K562 (cell line): ENCODE measurements around the gene CYTH4. TPM values are rescaled to one million over a fixed set of nuclear protein-coding genes. Genes with fewer than 3 reads are reported as not detected.
A peak's percentile ranks its signal among the peaks of the same experiment; 100 is the strongest.

ENCODE experiments used
- ATAC-seq: fragments of 200-7000 bp; cut with Tn5 transposase; 3 replicates; pipeline ENCODE4 v1.9.1; 2020; ENCODE audit warnings: moderate library complexity
- BruUV-seq: library from RNA; stranded (reverse); fragments of 400-500 nt; replicated peaks from 2 replicates; lab custom pipeline; 2021; lab: Mats Ljungman, UMichigan
- CTCF ChIA-PET: fragments of 300-600 bp; formaldehyde crosslinking; extraction: SDS; loops from one replicate; lab custom pipeline; 2021; ENCODE audit warnings: low intra/inter-chr PET ratio; lab: Yijun Ruan, JAX
- POLR2A ChIA-PET: fragments of 300-600, 350-650 bp; sonication (Branson Sonifier 250); formaldehyde crosslinking; extraction: SDS; loops from one replicate; lab custom pipeline; 2021; ENCODE audit warnings: antibody characterized with exemption, inconsistent platforms; lab: Yijun Ruan, JAX
- DNase-seq, 4 experiments: peaks; one replicate each; pipeline versions ENCODE4 v3.0.0 to v3.0.0-alpha.2; 2011 to 2018; ENCODE audit warnings: low spot score in 3 of 4, mixed read lengths in 3 of 4; ENCODE audit errors: extremely low read depth in 1 of 4
- FAIRE-seq: peaks from 2 replicates; lab custom pipeline; 2011; peaks lifted over from hg19 to GRCh38; lab: Jason Lieb, UNC
- H2AFZ ChIP-seq: 2 replicates; pipeline ENCODE4 v1.6.0; 2011; ENCODE audit warnings: low read depth, low read length, control low read depth, inconsistent platforms
- H3K27ac ChIP-seq: fragments of 200-600 bp; 3 replicates; pipeline ENCODE4 v1.8.0; 2011; ENCODE audit warnings: low read depth, mild to moderate bottlenecking, control low read depth, inconsistent platforms, low read length, moderate library complexity, mixed read lengths; ENCODE audit errors: extremely low read depth
- H3K27me3 ChIP-seq, 2 experiments: fragments of 300-600 bp in 1 of 2; 2 replicates in 1 of 2; 3 replicates in 1 of 2; pipeline versions ENCODE4 v1.6.0 to v1.8.0; 2011; ENCODE audit warnings: inconsistent platforms in 2 of 2, low read length in 2 of 2, mild to moderate bottlenecking in 1 of 2, mixed read lengths in 1 of 2, moderate library complexity in 1 of 2; ENCODE audit not compliant: control insufficient read depth in 2 of 2, insufficient read depth in 2 of 2
- H3K36me3 ChIP-seq: fragments of 300-600 bp; 3 replicates; pipeline ENCODE4 v1.8.0; 2011; ENCODE audit warnings: mild to moderate bottlenecking, low read length, inconsistent platforms; ENCODE audit not compliant: control insufficient read depth, insufficient read depth
- H3K4me1 ChIP-seq, 2 experiments: fragments of 200-600 bp in 1 of 2; replicated peaks in 1 of 2; 2 replicates in 1 of 2; 3 replicates in 1 of 2; pipeline versions ENCODE4 v1.5.1 to v1.8.0; 2011; ENCODE audit warnings: inconsistent platforms in 2 of 2, low read length in 2 of 2, mild to moderate bottlenecking in 1 of 2, mixed read lengths in 1 of 2, moderate library complexity in 1 of 2; ENCODE audit not compliant: control insufficient read depth in 2 of 2, insufficient read depth in 2 of 2
- H3K4me2 ChIP-seq: 2 replicates; pipeline ENCODE4 v1.6.1; 2011; ENCODE audit warnings: low read length, control low read depth, inconsistent platforms, mixed read lengths; ENCODE audit not compliant: insufficient read depth
- H3K4me3 ChIP-seq: fragments of 200-600 bp; sonication (generic), shearing (Covaris generic); 2 replicates; pipeline ENCODE4 v1.5.1; 2016; ENCODE audit warnings: control low read depth, inconsistent platforms
- H3K79me2 ChIP-seq: fragments of 200-600 bp; 3 replicates; pipeline ENCODE4 v1.8.0; 2011; ENCODE audit warnings: low read length, inconsistent platforms; ENCODE audit not compliant: control insufficient read depth, insufficient read depth
- H3K9ac ChIP-seq, 2 experiments: 2 replicates each; pipeline versions ENCODE4 v1.6.0 to v1.6.1; 2011; ENCODE audit warnings: low read depth in 2 of 2, low read length in 2 of 2, control low read depth in 1 of 2, inconsistent platforms in 1 of 2, mild to moderate bottlenecking in 1 of 2, mixed read lengths in 1 of 2; ENCODE audit not compliant: insufficient read depth in 1 of 2
- H3K9me1 ChIP-seq: one replicate; pipeline ENCODE4 v1.6.0; 2011; ENCODE audit warnings: inconsistent platforms, mild to moderate bottlenecking, low read length, moderate library complexity; ENCODE audit not compliant: control insufficient read depth, insufficient read depth
- H3K9me3 ChIP-seq: replicated peaks from 2 replicates; pipeline ENCODE4 v1.5.1; 2011; ENCODE audit warnings: low read depth, low read length, inconsistent platforms; ENCODE audit not compliant: control insufficient read depth, insufficient read depth
- H4K20me1 ChIP-seq: replicated peaks from 2 replicates; pipeline ENCODE4 v1.6.1; 2011; ENCODE audit warnings: low read length, inconsistent platforms, mixed read lengths; ENCODE audit not compliant: control insufficient read depth, insufficient read depth
- ARHGAP35 ChIP-seq: fragments of 450-650 bp; IDR thresholded peaks from 2 replicates; pipeline ENCODE4 v1.6.1; 2018; ENCODE audit not compliant: partially characterized antibody
- ASH1L ChIP-seq: fragments of 450-650 bp; IDR thresholded peaks from 2 replicates; pipeline ENCODE4 v1.6.1; 2018; ENCODE audit warnings: borderline replicate concordance, mild to moderate bottlenecking, low read depth; ENCODE audit not compliant: partially characterized antibody
- CREB5 ChIP-seq: fragments of 250-450 bp; sonication (Bioruptor Pico); IDR thresholded peaks from 2 replicates; pipeline ENCODE4 v1.5.0; 2020; ENCODE audit warnings: mild to moderate bottlenecking
- HDGF ChIP-seq: fragments of 450-650 bp; IDR thresholded peaks from 2 replicates; pipeline ENCODE4 v1.6.1; 2016
- KDM1A ChIP-seq, 2 experiments: fragments of 450-650 bp; IDR thresholded peaks; 2 replicates each; pipeline ENCODE4 v1.6.1; 2016; ENCODE audit warnings: mild to moderate bottlenecking in 2 of 2
- NFRKB ChIP-seq: fragments of 450-650 bp; IDR thresholded peaks from 2 replicates; pipeline ENCODE4 v1.6.1; 2016; ENCODE audit warnings: low read depth
- PHF20 ChIP-seq: fragments of 450-650 bp; IDR thresholded peaks from 2 replicates; pipeline ENCODE4 v1.6.1; 2018; ENCODE audit not compliant: partially characterized antibody
- U2AF2 ChIP-seq: fragments of 200-400 bp; formaldehyde crosslinking; optimal IDR thresholded peaks from 2 replicates; pipeline ENCODE3; 2017; ENCODE audit warnings: low read depth, mild to moderate bottlenecking, low read length
- ZEB2 ChIP-seq: fragments of 450-650 bp; IDR thresholded peaks from 2 replicates; pipeline ENCODE4 v1.6.1; 2016
- ZNF140 ChIP-seq: fragments of 250-450 bp; sonication (Bioruptor Pico); IDR thresholded peaks from 2 replicates; pipeline ENCODE4 v1.8.0; 2021; ENCODE audit warnings: moderate library complexity, mild to moderate bottlenecking, inconsistent platforms
- WGBS: fragments of 100-300 bp; shearing (Covaris generic); methylation state at CpG from one replicate; pipeline ENCODE4 v1.1.6; 2016; ENCODE audit warnings: low coverage, mixed read lengths; ENCODE audit not compliant: insufficient coverage; ENCODE audit errors: missing lambda C conversion rate; 5-methylcytosine and 5-hydroxymethylcytosine counted together
- in situ Hi-C: fragments of 300-500 bp; cut with MboI; formaldehyde crosslinking; loops from 4 replicates; pipeline ENCODE4 v1.15.0; 2018; ENCODE audit warnings: inconsistent platforms, mixed read lengths
- intact Hi-C: fragments of 100-400 bp; cut with micrococcal nuclease; formaldehyde crosslinking; loops from 2 replicates; pipeline ENCODE4 v1.14.2; 2022
- polyA plus RNA-seq, 8 experiments: library from polyadenylated mRNA; depleted of rRNA in 4 of 8; stranded (reverse) in 5 of 8; unstranded in 3 of 8; fragments of >200 nt; fragmentation: Nextera tagmentation in 2 of 8; fragmentation: Illumina TruSeq in 1 of 8; extraction: Ambion mirVana in 2 of 8; extraction: Trizol in 1 of 8; gene quantifications; 2 replicates each; pipeline versions ENCODE4 v1.2.1 to v1.2.3, GENCODE V29; 2011 to 2014; ENCODE audit warnings: inconsistent platforms in 1 of 8, missing spikeins in 1 of 8
- total RNA-seq, 7 experiments: library from RNA; depleted of rRNA in 6 of 7; stranded (reverse); fragments of >200 nt in 6 of 7; fragmentation: Illumina TruSeq in 2 of 7; extraction: Trizol in 2 of 7; gene quantifications; 2 replicates each; pipeline versions ENCODE4 v1.2.1 to v1.2.3, GENCODE V29; 2011 to 2021; ENCODE audit warnings: low replicate concordance in 1 of 7

Gene CYTH4
- total and polyA plus RNA-seq, 9 of the 15 experiments (the other 6 are each of a cell fraction or from before 2014, with no cell fraction given): 0.03 to 2.0 (median 0.61) TPM; not detected in 1

- Histone ChIP-seq H3K36me3 (no peaks in the 10 kb centered on the region; the same call in 2 of the 3 replicates), H3K9ac (no peak overlapping the region), H3K4me1 (peaks cover 29 to 66% of the 10 kb centered on the region in 2 experiments), H3K27me3 (no peaks in the 10 kb centered on the region), H3K4me3 (no peak overlapping the region), H4K20me1 (no peaks in the 10 kb centered on the region), H3K9me1 (no peaks in the 10 kb centered on the region), H3K27ac (peak overlapping the region; percentile 71; the same call in 2 of the 3 replicates), H3K4me2 (0 out of 2 replicates have a peak overlapping the region, but pooled peaks have one; percentile 1), H3K9me3 (no peaks in the 10 kb centered on the region), H2AFZ (no peak overlapping the region), H3K79me2 (no peaks in the 10 kb centered on the region)
- 66% methylated on average over 10 of the region's 18 CpGs for WGBS
- ATAC-seq: no peak
- TF ChIP-seq KDM1A (IDR thresholded peaks at IDR 0.05) (peak in 1 of 2 experiments; percentile 70; a peak in 2 of 4 replicates), HDGF (0 out of 2 replicates have a peak, but pooled peaks have one; percentile 34), ZEB2 (no peak), CREB5 (CRISPR knock-in tag) (no peak), PHF20 (peak; percentile 88), NFRKB (0 out of 2 replicates have a peak, but pooled peaks have one; percentile 65), ARHGAP35 (peak; percentile 58), U2AF2 (no peak), ZNF140 (CRISPR knock-in tag) (no peak), ASH1L (no peak)
- intact Hi-C loops: no loop called here
- in situ Hi-C loops: no loop called here
- CTCF ChIA-PET: no interaction called here
- no TSS peak for BruUV-seq
- POLR2A ChIA-PET: interaction anchor here (0.6 to 0.7 kb wide), 3 partner anchors 31 to 453 kb away, joined by 3 to 4 read pairs (median 3); no protein-coding TSS in a partner anchor
- no peak for DNase-seq
- no peak for FAIRE-seq
Measured at GRCh38 chr22:37308385-37309200, 26.3 kb downstream of the CYTH4 start.
